HepG2 (cell line): ENCODE data around the gene SLC16A5. TPM values are rescaled to one million over a fixed set of nuclear protein-coding genes. Genes with fewer than 3 reads are reported as not detected.

Source experiments
- AKNA ChIP-seq: sonication (generic); formaldehyde crosslinking; IDR thresholded peaks from 2 replicates; pipeline ENCODE4 v1.4.0; 2020; ENCODE audit warnings: missing genetic modification reagents, borderline replicate concordance
- CBFB ChIP-seq: sonication (generic); formaldehyde crosslinking; IDR thresholded peaks from 2 replicates; pipeline ENCODE4 v1.4.0; 2020; ENCODE audit warnings: missing genetic modification reagents
- CSRNP1 ChIP-seq: sonication (generic); formaldehyde crosslinking; IDR thresholded peaks from 2 replicates; pipeline ENCODE4 v1.8.1; 2023; ENCODE audit warnings: mild to moderate bottlenecking, missing genetic modification reagents
- HHEX ChIP-seq: IDR thresholded peaks from 2 replicates; pipeline ENCODE4 v1.6.1; 2016; ENCODE audit warnings: control low read depth
- MTA3 ChIP-seq: sonication (generic); formaldehyde crosslinking; IDR thresholded peaks from 2 replicates; pipeline ENCODE4 v1.4.0; 2020; ENCODE audit warnings: missing genetic modification reagents
- MYC ChIP-seq: sonication (generic); formaldehyde crosslinking; IDR thresholded peaks from 2 replicates; pipeline ENCODE4 v1.9.0; 2021; ENCODE audit warnings: missing genetic modification reagents, borderline replicate concordance
- NCOA5 ChIP-seq: sonication (generic); formaldehyde crosslinking; IDR thresholded peaks from 2 replicates; pipeline ENCODE4 v1.4.0; 2020; ENCODE audit warnings: missing genetic modification reagents
- RBFOX2 ChIP-seq: fragments of 200-400 bp; formaldehyde crosslinking; IDR thresholded peaks from 2 replicates; pipeline ENCODE4 v1.6.1; 2017; ENCODE audit warnings: low read depth, mild to moderate bottlenecking, low read length
- RCOR2 ChIP-seq: IDR thresholded peaks from 2 replicates; pipeline ENCODE4 v1.6.1; 2016; ENCODE audit warnings: missing biosample characterization, missing genetic modification reagents
- STAG1 ChIP-seq: sonication (generic); formaldehyde crosslinking; IDR thresholded peaks from 2 replicates; pipeline ENCODE4 v1.4.0; 2020; ENCODE audit warnings: missing genetic modification reagents
- ZFP62 ChIP-seq: sonication (generic); formaldehyde crosslinking; IDR thresholded peaks from 2 replicates; pipeline ENCODE4 v1.4.0; 2020; ENCODE audit warnings: missing genetic modification reagents
- ZNF562 ChIP-seq: sonication (generic); formaldehyde crosslinking; IDR thresholded peaks from 2 replicates; pipeline ENCODE4 v1.8.0; 2022; ENCODE audit warnings: missing genetic modification reagents, borderline replicate concordance
- ZNF775 ChIP-seq: sonication (generic); formaldehyde crosslinking; IDR thresholded peaks from 2 replicates; pipeline ENCODE4 v1.4.0; 2020; ENCODE audit warnings: missing genetic modification reagents, mild to moderate bottlenecking, moderate library complexity, borderline replicate concordance
- ZNF777 ChIP-seq: sonication (generic); formaldehyde crosslinking; IDR thresholded peaks from 2 replicates; pipeline ENCODE4 v1.4.0; 2020; ENCODE audit warnings: missing genetic modification reagents
- ZNF891 ChIP-seq: sonication (generic); formaldehyde crosslinking; IDR thresholded peaks from 2 replicates; pipeline ENCODE4 v1.5.0; 2020; ENCODE audit warnings: mild to moderate bottlenecking, missing genetic modification reagents
- polyA plus RNA-seq, 8 experiments: library from polyadenylated mRNA; depleted of rRNA in 3 of 8; stranded (reverse) in 7 of 8; unstranded in 1 of 8; fragments of >200 nt; fragmentation: Illumina TruSeq in 4 of 8; extraction: Trizol in 4 of 8; gene quantifications; 2 replicates each; pipeline versions ENCODE4 v1.2.1 to v1.2.3, GENCODE V29; 2011 to 2016; ENCODE audit warnings: low read depth in 4 of 8, missing spikeins in 1 of 8, mixed read lengths in 1 of 8; ENCODE audit not compliant: insufficient read depth in 1 of 8
- total RNA-seq, 5 experiments: library from RNA; depleted of rRNA; stranded (reverse); fragments of >200 nt; fragmentation: Illumina TruSeq; extraction: Trizol; gene quantifications; 2 replicates each; pipeline ENCODE4 v1.2.3, GENCODE V29; 2016; ENCODE audit warnings: low read depth in 1 of 5
- TF ChIP-seq, protein P1 (sequence below), 2 experiments: fragments of 450-650 bp in 1 of 2; sonication (generic) in 1 of 2; formaldehyde crosslinking in 1 of 2; IDR thresholded peaks; 2 replicates each; pipeline versions ENCODE4 v1.6.1 to v1.8.0; 2016 to 2022; ENCODE audit warnings: antibody characterized with exemption in 1 of 2, mild to moderate bottlenecking in 1 of 2, missing genetic modification reagents in 1 of 2

The SLC16A5 gene
- total and polyA plus RNA-seq, 2 of the 13 experiments (the other 11 are each of a cell fraction or from before 2014, with no cell fraction given): 0.69 to 5.6 TPM

DNA sequence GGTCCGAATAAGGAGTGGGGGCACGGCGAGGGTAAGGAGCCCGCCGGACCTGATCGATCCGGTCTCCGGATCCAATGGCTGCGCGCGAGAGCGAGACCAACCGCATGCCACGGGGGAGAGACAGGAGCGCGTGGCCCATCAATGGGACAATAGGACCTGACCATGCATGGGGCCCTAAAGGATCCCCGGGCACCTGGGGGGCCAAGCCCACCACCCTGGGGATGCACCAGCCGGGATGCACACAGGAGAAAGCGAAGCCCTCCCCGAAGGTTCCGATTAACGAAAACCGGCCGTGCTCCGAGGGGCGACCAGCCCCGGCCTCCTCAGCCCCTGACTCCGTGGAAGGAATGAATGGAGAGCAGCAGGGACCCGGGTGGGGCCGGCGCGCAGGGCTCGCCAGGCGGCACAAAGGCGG is 66.0 kb downstream of the SLC16A5 start (continued):
- TF ChIP-seq, protein P1, sequence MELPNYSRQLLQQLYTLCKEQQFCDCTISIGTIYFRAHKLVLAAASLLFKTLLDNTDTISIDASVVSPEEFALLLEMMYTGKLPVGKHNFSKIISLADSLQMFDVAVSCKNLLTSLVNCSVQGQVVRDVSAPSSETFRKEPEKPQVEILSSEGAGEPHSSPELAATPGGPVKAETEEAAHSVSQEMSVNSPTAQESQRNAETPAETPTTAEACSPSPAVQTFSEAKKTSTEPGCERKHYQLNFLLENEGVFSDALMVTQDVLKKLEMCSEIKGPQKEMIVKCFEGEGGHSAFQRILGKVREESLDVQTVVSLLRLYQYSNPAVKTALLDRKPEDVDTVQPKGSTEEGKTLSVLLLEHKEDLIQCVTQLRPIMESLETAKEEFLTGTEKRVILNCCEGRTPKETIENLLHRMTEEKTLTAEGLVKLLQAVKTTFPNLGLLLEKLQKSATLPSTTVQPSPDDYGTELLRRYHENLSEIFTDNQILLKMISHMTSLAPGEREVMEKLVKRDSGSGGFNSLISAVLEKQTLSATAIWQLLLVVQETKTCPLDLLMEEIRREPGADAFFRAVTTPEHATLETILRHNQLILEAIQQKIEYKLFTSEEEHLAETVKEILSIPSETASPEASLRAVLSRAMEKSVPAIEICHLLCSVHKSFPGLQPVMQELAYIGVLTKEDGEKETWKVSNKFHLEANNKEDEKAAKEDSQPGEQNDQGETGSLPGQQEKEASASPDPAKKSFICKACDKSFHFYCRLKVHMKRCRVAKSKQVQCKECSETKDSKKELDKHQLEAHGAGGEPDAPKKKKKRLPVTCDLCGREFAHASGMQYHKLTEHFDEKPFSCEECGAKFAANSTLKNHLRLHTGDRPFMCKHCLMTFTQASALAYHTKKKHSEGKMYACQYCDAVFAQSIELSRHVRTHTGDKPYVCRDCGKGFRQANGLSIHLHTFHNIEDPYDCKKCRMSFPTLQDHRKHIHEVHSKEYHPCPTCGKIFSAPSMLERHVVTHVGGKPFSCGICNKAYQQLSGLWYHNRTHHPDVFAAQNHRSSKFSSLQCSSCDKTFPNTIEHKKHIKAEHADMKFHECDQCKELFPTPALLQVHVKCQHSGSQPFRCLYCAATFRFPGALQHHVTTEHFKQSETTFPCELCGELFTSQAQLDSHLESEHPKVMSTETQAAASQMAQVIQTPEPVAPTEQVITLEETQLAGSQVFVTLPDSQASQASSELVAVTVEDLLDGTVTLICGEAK (IDR thresholded peaks at IDR 0.05): no peak
- TF ChIP-seq, protein P1 (CRISPR knock-in tag; IDR thresholded peaks at IDR 0.05): peak; percentile 39; the same call in 1 of the 2 replicates
- no peak for TF ChIP-seq CBFB (CRISPR knock-in tag)
- no peak for TF ChIP-seq HHEX (CRISPR knock-in tag)
- TF ChIP-seq MTA3 (CRISPR knock-in tag): no peak
- no peak for TF ChIP-seq ZNF777 (CRISPR knock-in tag)
- peak; percentile 93 for TF ChIP-seq MYC
- TF ChIP-seq STAG1: no peak
- no peak for TF ChIP-seq CSRNP1
- no peak for TF ChIP-seq ZNF891 (CRISPR knock-in tag)
- TF ChIP-seq NCOA5: no peak
- TF ChIP-seq ZNF775 (CRISPR knock-in tag): no peak
- TF ChIP-seq RBFOX2: no peak
- no peak for TF ChIP-seq RCOR2 (CRISPR knock-in tag)
- no peak for TF ChIP-seq ZNF562 (CRISPR knock-in tag)
- TF ChIP-seq AKNA: no peak
- no peak for TF ChIP-seq ZFP62
